GM12874 (cell line): Measurements from ENCODE around the gene ANKRD34A.

Experiments
- TF ChIP-seq, protein P1 (sequence below): IDR thresholded peaks from 2 replicates; pipeline ENCODE4 v1.5.1; 2011; ENCODE audit warnings: low read depth, mild to moderate bottlenecking, control low read depth, low read length, moderate library complexity; ENCODE audit not compliant: insufficient read depth

Gene ANKRD34A

DNA sequence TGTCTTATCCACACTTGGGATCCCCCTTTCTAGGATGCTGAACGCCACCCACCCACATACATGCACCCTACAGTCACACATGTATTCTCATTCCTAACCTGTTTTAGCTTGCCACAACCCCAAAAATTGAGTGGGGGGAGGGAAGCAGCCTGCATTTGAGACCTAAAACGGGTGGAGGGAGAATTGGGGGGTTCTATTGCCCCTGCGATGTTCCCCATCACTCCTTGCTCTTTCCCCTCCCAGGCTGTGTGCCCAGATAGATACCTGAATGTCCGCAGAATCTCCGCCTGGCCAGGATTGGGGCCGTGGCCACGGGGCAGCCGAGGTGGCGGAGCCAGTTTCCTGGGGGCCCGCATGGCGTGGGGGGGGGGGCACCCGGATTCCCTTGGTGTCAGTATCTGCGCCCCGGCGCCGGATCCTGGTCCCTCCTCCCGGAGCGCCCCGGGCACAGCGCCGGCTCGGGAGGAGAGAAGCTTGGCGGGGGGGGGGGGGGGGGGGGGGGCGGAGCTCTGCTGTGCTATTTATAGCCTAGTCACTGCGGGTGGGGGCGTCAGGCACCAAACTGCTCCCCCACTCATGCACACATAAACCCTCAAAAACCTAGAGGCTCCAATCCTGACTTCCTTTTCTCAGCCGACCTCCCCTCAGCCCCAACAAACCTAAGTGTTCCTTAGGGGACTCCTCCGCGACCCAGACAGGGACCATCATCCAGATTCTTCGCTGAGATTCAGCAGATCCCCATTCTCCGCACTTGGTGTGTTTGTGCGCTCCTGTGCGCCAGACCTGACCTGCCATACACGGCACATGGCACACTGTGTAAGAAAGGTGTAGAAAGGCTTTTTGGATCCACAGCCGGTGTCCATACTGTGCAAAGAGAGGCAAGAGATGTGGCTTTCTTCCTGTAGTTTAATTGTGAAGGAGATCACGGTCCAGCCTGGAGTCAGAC is 1.9 kb downstream of the ANKRD34A start:
- TF ChIP-seq, protein P1, sequence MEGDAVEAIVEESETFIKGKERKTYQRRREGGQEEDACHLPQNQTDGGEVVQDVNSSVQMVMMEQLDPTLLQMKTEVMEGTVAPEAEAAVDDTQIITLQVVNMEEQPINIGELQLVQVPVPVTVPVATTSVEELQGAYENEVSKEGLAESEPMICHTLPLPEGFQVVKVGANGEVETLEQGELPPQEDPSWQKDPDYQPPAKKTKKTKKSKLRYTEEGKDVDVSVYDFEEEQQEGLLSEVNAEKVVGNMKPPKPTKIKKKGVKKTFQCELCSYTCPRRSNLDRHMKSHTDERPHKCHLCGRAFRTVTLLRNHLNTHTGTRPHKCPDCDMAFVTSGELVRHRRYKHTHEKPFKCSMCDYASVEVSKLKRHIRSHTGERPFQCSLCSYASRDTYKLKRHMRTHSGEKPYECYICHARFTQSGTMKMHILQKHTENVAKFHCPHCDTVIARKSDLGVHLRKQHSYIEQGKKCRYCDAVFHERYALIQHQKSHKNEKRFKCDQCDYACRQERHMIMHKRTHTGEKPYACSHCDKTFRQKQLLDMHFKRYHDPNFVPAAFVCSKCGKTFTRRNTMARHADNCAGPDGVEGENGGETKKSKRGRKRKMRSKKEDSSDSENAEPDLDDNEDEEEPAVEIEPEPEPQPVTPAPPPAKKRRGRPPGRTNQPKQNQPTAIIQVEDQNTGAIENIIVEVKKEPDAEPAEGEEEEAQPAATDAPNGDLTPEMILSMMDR, result no peak

DNA sequence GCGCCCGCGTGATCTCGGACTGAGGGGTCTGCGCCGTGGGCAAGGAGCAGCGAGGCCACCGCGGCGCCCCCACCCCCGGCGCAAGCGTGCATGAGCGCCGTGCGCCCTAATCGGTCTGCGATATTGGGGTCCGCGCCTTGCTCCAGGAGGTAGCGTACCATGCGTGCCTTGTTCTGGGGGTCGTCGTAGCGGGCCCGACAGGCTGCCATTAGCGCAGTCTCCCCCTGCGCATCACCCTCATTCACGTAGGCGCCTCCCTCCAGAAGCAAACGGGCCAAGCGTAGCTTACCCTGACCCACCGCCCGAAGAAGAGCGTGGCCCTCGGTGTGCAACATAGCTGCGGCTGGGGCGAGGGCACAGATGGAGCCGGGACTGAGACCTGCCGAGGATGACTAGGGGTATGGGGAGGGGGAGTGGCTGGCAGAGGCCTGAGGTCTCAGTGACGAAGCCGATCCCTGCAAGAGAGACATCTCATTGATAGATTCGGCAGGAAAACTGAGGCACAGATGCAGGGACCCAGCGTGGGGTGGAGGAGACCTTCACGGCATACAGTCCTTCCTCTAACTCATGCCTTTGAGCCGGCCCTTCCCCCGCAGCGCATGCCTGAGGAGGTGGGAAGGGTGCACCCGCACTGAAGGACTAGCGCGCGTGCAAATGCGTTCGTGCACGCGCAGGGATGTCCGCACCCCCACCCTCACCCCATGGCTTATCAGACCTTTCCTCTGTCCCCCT is 2.8 kb downstream of the ANKRD34A start:
- TF ChIP-seq, protein P1, result no peak

DNA sequence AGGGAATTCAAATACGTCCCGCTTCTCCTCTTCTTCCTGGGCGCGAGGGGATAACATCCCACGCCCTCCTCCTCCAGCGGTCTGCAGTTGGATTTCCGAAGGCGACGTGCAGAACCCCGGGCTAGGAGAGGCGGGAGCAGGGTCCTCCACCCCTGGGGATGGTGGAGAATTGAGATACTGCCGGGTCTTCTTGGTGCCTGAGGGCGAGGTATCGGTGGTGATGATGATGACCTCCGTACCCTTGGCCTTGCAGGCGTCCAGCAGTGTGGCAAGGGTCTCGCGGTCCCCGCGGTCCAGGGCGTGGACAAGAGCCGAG is 3.3 kb downstream of the ANKRD34A start:
- TF ChIP-seq, protein P1, result no peak

DNA sequence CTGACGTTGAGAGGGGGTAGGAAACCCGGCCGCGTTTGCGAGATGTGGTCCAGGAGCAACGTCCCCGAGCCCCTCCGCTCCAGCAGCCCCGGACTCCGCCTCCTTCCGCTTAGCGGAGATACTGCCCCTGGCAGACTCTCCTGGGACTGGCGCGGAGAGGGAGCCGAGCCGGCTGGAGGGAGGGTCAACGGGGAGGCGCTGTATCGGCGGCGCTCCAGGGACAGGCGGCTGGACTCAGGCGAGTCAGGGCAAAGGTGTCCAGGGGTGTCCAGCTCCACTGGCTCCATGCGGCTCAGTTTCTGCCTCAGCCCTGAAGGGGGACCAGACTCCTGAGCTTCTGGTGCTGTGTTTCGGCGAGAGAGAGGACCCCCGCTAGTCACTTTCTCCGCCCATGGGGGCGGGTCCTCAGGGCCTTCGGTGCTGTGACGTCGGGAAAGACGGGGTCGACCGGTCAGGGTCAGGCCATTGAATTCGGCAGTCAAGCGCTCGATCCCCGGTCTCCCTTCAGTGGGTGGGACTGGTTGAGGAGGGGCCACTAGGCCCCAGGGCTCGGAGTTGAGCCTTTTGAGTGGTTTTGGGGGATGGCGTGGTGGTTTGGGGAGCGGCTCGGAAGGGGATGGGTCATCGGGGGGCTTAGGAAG is 3.8 kb downstream of the ANKRD34A start:
- TF ChIP-seq, protein P1, result no peak

DNA sequence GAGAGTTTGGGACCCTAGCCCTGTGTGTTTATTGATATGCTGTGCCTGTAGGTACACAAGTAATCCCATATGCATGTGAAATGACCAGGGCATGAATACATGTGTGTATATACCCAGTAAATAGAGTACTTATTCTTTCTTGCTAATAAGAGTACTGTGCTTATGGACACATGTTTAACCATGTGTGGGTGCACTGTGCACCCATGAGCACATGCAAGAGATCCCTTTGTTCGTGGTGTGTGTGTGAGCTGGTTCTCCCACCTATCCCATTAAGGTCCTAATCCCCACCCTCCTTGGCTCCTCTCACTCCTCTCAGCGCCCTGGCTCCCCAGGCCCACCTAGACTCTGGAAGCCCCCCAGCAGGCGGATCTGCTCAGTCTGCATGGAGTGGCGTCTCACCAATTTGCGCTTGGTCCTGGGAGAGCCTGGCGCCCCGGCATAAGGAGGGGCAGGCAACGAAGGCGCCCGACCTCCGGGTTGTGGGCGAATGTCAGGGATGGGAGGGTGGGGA is 4.4 kb downstream of the ANKRD34A start:
- TF ChIP-seq, protein P1, result no peak

DNA sequence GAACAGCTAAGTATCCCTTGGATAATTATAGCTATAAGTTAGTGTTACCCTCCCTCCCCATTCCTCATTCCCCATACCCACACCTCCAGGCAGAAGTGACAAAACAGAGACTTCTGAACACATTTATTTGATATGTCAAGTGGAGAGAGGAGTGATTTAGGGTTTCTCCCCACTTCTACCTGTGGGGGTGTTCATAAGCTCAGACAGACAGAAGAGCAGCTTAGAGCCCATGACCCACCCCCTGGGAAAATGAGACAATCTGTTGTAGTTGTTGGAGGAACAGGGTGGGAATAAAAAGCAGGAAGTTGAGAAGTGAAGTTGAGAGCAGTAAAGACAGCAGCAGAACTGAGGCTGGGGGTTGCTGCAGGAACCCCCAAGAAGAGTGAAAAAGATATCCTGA is 5.0 kb downstream of the ANKRD34A start:
- TF ChIP-seq, protein P1, result no peak

DNA sequence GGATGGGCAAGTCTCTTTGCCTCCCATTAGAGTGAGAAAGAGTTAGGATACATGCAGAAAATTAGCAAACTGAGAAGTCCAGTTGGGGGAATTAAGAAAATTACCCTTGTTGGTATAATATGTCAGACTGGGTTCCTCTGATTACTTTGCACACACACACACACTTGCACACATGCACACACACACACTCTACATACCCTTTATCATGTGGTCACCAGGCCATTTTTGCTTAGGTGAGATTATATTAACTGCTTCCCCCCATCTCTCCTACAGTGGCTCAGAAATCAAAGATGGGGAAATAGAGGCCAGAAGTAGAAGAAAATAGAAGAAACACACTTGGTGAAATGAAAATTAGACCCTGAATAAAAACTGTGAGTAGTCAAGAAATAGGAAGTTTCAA is 5.6 kb downstream of the ANKRD34A start:
- TF ChIP-seq, protein P1, result no peak
